OCI-M2 (cell line): ENCODE results near the gene SLC7A1.

Experiments
- DNase-seq: peaks from one replicate; lab custom pipeline; 2025; ENCODE audit not compliant: unreplicated experiment; lab: John Stamatoyannopoulos, UW

The SLC7A1 gene

GRCh38 chr13:29532821-29533220, 62.7 kb downstream of the SLC7A1 start:
- DNase-seq, result no peak

- DNase-seq, result no peak
These were observed 63.4 kb downstream of the SLC7A1 start for GRCh38 chr13:29532116-29532515.

- no peak for DNase-seq
These were observed 64.6 kb downstream of the SLC7A1 start for GRCh38 chr13:29530901-29531300.

GRCh38 chr13:29529754-29530153, 65.7 kb downstream of the SLC7A1 start:
- no peak for DNase-seq

GRCh38 chr13:29527916-29528315, 67.6 kb downstream of the SLC7A1 start:
- no peak for DNase-seq

- no peak for DNase-seq
These were observed 68.0 kb downstream of the SLC7A1 start for GRCh38 chr13:29527511-29527910.

GRCh38 chr13:29526741-29527140, 68.7 kb downstream of the SLC7A1 start:
- DNase-seq, result no peak

- DNase-seq, result no peak
These were observed 69.7 kb downstream of the SLC7A1 start for GRCh38 chr13:29525757-29526156.

GRCh38 chr13:29524641-29525040, 70.8 kb downstream of the SLC7A1 start:
- DNase-seq, result no peak

GRCh38 chr13:29524176-29524575, 71.3 kb downstream of the SLC7A1 start:
- DNase-seq, result no peak

- no peak for DNase-seq
These were observed 72.1 kb downstream of the SLC7A1 start for GRCh38 chr13:29523199-29523961.

- no peak for DNase-seq
These were observed 73.3 kb downstream of the SLC7A1 start for GRCh38 chr13:29522044-29522685.

- no peak for DNase-seq
These were observed 74.2 kb downstream of the SLC7A1 start for GRCh38 chr13:29521336-29521735.

- DNase-seq, result no peak
These were observed 74.8 kb downstream of the SLC7A1 start for GRCh38 chr13:29520671-29521070.

GRCh38 chr13:29519921-29520320, 75.6 kb downstream of the SLC7A1 start:
- no peak for DNase-seq

GRCh38 chr13:29516880-29517279, 78.6 kb downstream of the SLC7A1 start:
- DNase-seq, result no peak

- DNase-seq, result no peak
These were observed 79.5 kb downstream of the SLC7A1 start for GRCh38 chr13:29516012-29516411.

- no peak for DNase-seq
These were observed 80.1 kb downstream of the SLC7A1 start for GRCh38 chr13:29515372-29515771.

GRCh38 chr13:29514720-29515310, 80.7 kb downstream of the SLC7A1 start:
- no peak for DNase-seq

GRCh38 chr13:29513981-29514719, 81.3 kb downstream of the SLC7A1 start:
- DNase-seq, result no peak
